Panc1 (cell line): Measurements from ENCODE around the gene CDX1. TPM values are rescaled to one million over a fixed set of nuclear protein-coding genes. Genes with fewer than 3 reads are reported as not detected.

ENCODE experiments used
- ATAC-seq: fragments of 200-7000 bp; cut with Tn5 transposase; 2 replicates; pipeline ENCODE4 v1.9.1; 2020; ENCODE audit warnings: mild to moderate bottlenecking, moderate library complexity
- BruUV-seq: library from RNA; stranded (reverse); fragments of 400-500 nt; replicated peaks from 2 replicates; lab custom pipeline; 2021; lab: Mats Ljungman, UMichigan
- CTCF ChIA-PET: fragments of 300-600 bp; sonication (Branson Sonifier 250); formaldehyde crosslinking; loops from one replicate; lab custom pipeline; 2022; ENCODE audit warnings: antibody characterized with exemption; lab: Charles Lee
- POLR2A ChIA-PET: fragments of 300-600 bp; sonication (Branson Sonifier 250); formaldehyde crosslinking; loops from one replicate; lab custom pipeline; 2022; ENCODE audit warnings: antibody characterized with exemption; lab: Charles Lee
- DNase-seq: peaks from one replicate; pipeline ENCODE4 v3.0.0-alpha.2; 2010; ENCODE audit warnings: low read depth, low spot score
- H3K27ac ChIP-seq: 2 replicates; pipeline ENCODE4 v1.5.1; 2011; ENCODE audit warnings: mild to moderate bottlenecking, low read length, inconsistent platforms
- H3K27me3 ChIP-seq: fragments of 200-500 bp; sonication (Bioruptor generic); 2 replicates; pipeline ENCODE4 v1.6.0; 2014; ENCODE audit warnings: low read length, inconsistent platforms; ENCODE audit not compliant: control insufficient read depth, insufficient read depth
- H3K36me3 ChIP-seq: fragments of 200-500 bp; sonication (Bioruptor generic); 2 replicates; pipeline ENCODE4 v1.5.1; 2014; ENCODE audit warnings: inconsistent platforms, mild to moderate bottlenecking, low read length, moderate library complexity; ENCODE audit not compliant: control insufficient read depth, insufficient read depth
- H3K4me1 ChIP-seq: 2 replicates; pipeline ENCODE4 v1.5.1; 2011; ENCODE audit warnings: inconsistent platforms, mild to moderate bottlenecking, low read length, moderate library complexity; ENCODE audit not compliant: control insufficient read depth, insufficient read depth
- H3K4me3 ChIP-seq, 2 experiments: 2 replicates each; pipeline ENCODE4 v1.5.1; 2011 to 2012; ENCODE audit warnings: low read depth in 2 of 2, low read length in 2 of 2, mild to moderate bottlenecking in 2 of 2, inconsistent platforms in 1 of 2, moderate library complexity in 1 of 2
- H3K9me3 ChIP-seq: fragments of 200-500 bp; sonication (Bioruptor generic); 2 replicates; pipeline ENCODE4 v1.5.1; 2014; ENCODE audit warnings: low read depth, mild to moderate bottlenecking, inconsistent platforms, low read length, moderate library complexity; ENCODE audit not compliant: control insufficient read depth, insufficient read depth
- CTCF ChIP-seq: fragments of 450-650 bp; IDR thresholded peaks from 2 replicates; pipeline ENCODE4 v1.5.1; 2017; ENCODE audit warnings: mild to moderate bottlenecking
- POLR2AphosphoS5 ChIP-seq: IDR thresholded peaks from 2 replicates; pipeline ENCODE4 v1.6.1; 2012; ENCODE audit warnings: mild to moderate bottlenecking, low read depth, low read length, moderate library complexity
- REST ChIP-seq, 2 experiments: IDR thresholded peaks; 2 replicates each; pipeline ENCODE4 v1.6.1; 2011 to 2012; ENCODE audit warnings: low read depth in 2 of 2, control low read depth in 1 of 2, low read length in 1 of 2, mild to moderate bottlenecking in 1 of 2, moderate library complexity in 1 of 2; ENCODE audit not compliant: insufficient read depth in 1 of 2
- SIN3A ChIP-seq: IDR thresholded peaks from 2 replicates; pipeline ENCODE4 v1.6.1; 2012; ENCODE audit warnings: low read depth, mild to moderate bottlenecking, low read length, moderate library complexity, borderline replicate concordance; ENCODE audit not compliant: insufficient read depth
- TCF7L2 ChIP-seq: IDR thresholded peaks from 2 replicates; pipeline ENCODE4 v1.6.1; 2011; ENCODE audit warnings: mild to moderate bottlenecking, low read depth, low read length, inconsistent platforms
- in situ Hi-C: cut with HindIII; loops from 2 replicates; pipeline ENCODE4 v1.10.0; 2016; ENCODE audit warnings: low sequenced_read_pairs, low pct_unique_long_range_greater_than_20kb
- intact Hi-C: fragments of 100-400 bp; cut with micrococcal nuclease; formaldehyde crosslinking; loops from one replicate; pipeline ENCODE4 v1.10.0; 2022; ENCODE audit not compliant: unreplicated experiment
- total RNA-seq: library from RNA; stranded (reverse); gene quantifications from one replicate; pipeline ENCODE4 v1.2.1, GENCODE V29; 2021; ENCODE audit not compliant: unreplicated experiment

CDX1 gene
- total RNA-seq, 1 experiment from 2014 or later: not detected

- Histone ChIP-seq H3K27ac (no peak overlapping the region; the same call in 1 of the 2 replicates), H3K4me3 (no peak overlapping the region), H3K4me1 (peaks cover 28% of the 10 kb centered on the region), H3K36me3 (no peaks in the 10 kb centered on the region), H3K27me3 (no peaks in the 10 kb centered on the region), H3K9me3 (no peaks in the 10 kb centered on the region)
- intact Hi-C loops (no loop called here), in situ Hi-C loops (no loop called here)
- DNase-seq: no peak
- TF ChIP-seq SIN3A (no peak), CTCF (no peak), POLR2AphosphoS5 (no peak), REST (IDR thresholded peaks at IDR 0.05; ENCODE audit: insufficient read depth in 1 of 2, low read depth in 2 of 2, low read length in 1 of 2) (no peak), TCF7L2 (no peak)
- BruUV-seq: no TSS peak
- POLR2A ChIA-PET: no interaction called here
- no peak for ATAC-seq
- CTCF ChIA-PET: no interaction called here
Measured at GRCh38 chr5:150142185-150142958, 24.2 kb upstream of the CDX1 start.

- BruUV-seq: no TSS peak
- TF ChIP-seq TCF7L2 (no peak), SIN3A (no peak), POLR2AphosphoS5 (no peak), CTCF (no peak), REST (IDR thresholded peaks at IDR 0.05; ENCODE audit: insufficient read depth in 1 of 2, low read depth in 2 of 2, low read length in 1 of 2) (no peak)
- ChIA-PET CTCF (no interaction called here), POLR2A (no interaction called here)
- Histone ChIP-seq H3K27me3 (no peaks in the 10 kb centered on the region), H3K9me3 (no peaks in the 10 kb centered on the region), H3K36me3 (no peaks in the 10 kb centered on the region), H3K4me3 (no peak overlapping the region), H3K27ac (no peak overlapping the region), H3K4me1 (peaks cover 27% of the 10 kb centered on the region)
- intact Hi-C loops: no loop called here
- in situ Hi-C loops: no loop called here
- ATAC-seq (no peak), DNase-seq (peak; percentile 48)
Measured at GRCh38 chr5:150142959-150143349, 23.6 kb upstream of the CDX1 start.
